Stimulated activated CD4-positive, alpha-beta T cell treated with anti-CD3 and anti-CD28 coated beads, Interleukin-12 subunit alpha, Interleukin-12 subunit beta, amount 100 ng/mL, for 48 hours (primary cell): ENCODE measurements around the gene DNAJB2.
"Not testable (repeated sequence)": the region's sequence is repeated elsewhere in the genome, so short reads cannot be mapped to it uniquely, and the experiment has no call there.

ENCODE experiments used
- DNase-seq, 3 donors: peaks; one replicate each; pipeline ENCODE4 v3.0.0-alpha.2; 2020; ENCODE audit warnings: low read depth in 2 of 3, low spot score in 1 of 3

Gene DNAJB2

DNA sequence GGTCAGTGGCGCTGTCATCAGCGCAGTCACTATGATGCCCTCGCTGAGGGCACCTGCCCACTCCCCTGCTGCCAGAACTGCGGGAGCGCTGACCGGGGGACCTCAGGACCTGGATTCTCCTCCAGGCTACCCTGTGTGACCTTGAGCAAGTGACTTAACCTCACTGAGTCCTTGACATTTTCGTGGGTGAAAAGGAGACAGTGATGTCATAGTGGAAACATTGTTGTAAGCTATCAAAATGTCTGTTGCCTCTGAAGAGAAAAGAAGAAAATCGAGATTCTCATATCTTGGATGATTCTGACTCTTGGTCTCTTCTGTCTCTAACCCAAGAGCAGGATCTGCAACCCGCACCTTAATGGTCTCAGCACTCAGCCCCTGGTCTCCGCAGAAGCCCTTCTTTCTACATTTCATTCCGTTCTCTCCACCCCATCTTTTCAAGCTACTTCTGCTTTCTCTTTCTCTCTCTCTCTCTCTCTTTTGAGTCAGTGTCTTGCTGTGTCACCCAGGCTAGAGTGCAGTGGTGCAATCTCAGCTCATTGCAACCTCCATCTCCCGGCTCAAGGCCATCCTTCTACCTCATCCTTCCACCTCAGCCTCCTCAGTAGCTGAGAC, 24.5 kb upstream of the DNAJB2 start:
- DNase-seq = peak in 1 of 3 donors; percentile 34

DNA sequence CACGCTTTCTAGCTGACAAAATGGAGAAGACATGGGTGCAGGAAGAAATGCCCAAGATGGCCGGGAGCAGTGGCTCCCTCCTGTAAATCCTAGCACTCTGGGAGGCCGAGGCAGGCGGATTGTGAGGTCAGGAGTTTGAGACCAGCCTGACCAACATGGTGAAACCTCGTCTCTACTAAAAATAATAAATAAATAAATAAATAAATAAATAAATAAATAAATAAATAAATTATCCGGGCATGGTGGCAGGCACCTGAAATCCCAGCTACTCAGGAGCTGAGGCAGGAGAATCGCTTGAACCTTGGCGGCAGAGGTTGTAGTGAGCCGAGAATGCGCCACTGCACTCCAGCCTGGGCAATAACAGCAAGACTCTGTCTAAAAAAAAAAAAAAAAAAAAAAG, 20.2 kb upstream of the DNAJB2 start:
- not testable (repeated sequence) for DNase-seq

DNA sequence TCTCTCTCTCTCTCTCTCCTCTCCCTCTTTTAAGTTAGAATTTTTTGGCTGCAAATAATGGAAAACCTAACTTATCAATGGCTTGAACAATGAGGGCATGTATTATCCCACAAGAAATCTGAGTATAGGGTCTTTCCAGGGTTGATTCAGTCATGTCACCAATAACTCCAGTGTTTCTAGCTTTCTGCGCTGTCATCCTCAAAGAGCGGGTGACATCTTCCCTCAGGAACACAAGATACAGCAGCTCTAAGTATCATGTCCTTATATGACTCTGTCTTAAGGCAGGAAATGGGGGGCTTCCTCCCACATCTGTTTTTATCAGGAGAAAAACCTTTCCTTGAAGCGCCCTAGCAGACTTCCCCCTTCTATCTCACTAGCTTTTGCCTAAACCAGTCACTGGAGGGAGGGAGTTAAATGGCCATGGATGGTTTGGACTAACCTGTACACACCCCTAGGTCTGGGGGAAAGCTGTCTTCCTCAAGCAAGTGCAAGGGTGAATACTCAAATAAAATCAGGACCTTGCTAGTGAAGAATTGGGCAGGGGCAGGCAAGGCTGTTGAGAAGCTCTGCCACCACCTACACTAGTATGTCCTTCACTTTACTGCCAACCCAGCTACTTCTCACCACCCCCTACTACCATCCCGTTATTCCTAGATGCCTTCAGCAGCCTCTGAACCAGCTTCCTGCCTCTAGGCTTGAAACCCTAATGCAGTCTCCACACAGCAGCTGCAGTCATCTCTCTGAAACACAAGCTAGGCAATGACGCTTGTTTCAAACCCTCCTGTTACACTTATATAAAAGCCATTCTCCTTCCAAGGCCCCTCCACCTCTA, 17.9 kb upstream of the DNAJB2 start:
- no peak for DNase-seq

DNA sequence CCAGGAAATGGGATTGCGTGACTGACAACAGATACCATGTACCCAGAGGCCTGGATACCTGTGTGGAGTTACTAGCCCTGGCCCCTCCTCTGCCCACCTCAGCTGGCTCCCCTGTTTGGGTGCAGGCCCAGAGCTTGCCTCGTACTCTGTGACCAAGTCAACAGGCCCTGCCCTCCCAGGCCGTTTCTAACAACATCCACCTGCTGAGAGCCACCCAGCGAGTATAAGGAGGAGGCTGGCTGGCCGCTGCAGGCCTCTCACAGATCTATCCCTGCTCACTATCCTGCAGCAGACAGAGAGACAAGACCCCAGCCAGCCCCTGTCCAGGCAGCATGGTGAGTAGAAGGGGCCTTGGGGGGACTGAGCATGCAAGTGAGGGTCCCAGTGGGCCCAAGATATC, 12.9 kb upstream of the DNAJB2 start:
- DNase-seq = no peak

DNA sequence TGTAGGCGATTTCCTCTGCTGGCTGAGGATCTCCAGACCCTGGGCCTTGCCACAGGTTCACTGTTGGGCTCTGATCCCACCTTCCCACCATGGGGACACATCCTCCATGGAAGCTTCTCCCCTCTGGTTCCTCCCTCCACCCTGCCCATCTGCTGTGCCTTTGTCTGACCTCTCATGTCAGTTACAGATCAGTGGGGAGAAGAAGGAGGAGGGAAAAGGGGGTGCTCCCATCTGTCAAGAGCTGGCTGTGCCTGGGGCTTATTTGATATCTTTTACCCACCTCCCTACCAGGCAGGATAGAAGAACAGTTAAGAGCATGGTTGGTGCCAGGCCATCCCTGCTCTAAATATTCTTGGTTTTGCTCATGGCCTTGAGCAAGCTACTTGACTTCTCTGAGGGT, 12.3 kb upstream of the DNAJB2 start:
- DNase-seq = no peak

DNA sequence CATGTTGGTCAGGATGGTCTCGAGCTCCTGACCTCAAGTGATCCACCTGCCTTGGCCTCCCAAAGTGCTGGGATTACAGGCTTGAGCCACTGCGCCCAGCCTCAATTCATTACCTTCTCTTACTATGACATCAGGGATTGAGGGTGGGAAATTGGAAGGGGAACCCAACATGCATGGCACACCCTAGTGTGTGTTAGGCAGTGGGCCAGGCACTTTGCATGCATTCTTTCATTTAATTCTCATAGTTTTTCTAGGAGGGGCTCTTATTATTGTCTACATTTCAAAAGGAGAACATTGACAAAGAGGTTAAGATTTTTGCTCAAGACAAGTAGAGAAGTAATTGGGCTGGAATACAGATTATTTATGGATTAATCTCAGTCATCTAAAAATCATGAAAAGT, 10.9 kb upstream of the DNAJB2 start:
- DNase-seq = no peak

DNA sequence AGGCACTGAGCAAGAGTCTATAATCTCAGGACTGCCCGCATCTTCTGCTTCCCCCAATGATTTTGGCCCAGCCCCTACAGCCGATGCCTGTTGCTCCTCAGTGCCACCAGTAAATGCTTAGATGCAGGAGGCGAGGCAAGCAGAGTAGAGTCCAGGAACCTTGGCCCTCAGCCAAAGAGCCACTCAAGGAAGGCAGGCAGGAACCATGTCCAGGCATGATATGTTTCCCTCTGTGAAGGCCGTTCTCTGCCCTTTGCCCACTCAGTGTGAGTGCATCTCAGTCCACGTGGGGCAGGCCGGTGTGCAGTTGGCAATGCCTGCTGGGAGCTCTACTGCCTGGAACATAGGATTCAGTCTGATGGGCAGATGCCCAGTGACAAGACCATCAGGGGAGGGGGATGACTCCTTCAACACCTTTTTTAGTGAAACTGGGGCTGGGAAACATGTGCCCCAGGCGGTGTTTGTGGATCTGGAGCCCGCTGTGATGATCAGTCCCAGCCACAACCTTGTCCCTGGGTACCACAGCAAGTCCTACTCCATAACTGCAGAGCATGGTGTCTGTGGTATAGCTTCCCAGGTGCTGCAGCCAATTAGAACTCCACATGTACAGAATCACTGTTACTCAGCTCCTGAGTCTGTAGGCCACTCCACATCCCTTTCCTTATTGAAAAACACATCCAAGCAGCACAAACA, 9.7 kb upstream of the DNAJB2 start:
- DNase-seq = no peak

DNA sequence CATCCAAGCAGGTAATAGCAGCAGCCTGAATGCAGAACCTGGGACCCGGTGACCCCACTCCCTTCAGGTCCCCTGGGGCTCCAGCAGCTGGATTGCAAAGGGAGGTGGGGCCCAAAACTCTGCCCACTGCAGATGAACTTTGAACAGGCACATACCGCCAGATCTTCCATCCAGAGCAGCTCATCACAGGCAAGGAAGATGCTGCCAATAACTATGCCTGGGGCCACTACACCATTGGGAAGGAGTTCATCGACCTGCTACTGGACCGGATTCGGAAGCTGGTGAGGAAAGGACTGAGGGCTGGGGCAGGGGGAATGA, 9.2 kb upstream of the DNAJB2 start:
- no peak for DNase-seq

DNA sequence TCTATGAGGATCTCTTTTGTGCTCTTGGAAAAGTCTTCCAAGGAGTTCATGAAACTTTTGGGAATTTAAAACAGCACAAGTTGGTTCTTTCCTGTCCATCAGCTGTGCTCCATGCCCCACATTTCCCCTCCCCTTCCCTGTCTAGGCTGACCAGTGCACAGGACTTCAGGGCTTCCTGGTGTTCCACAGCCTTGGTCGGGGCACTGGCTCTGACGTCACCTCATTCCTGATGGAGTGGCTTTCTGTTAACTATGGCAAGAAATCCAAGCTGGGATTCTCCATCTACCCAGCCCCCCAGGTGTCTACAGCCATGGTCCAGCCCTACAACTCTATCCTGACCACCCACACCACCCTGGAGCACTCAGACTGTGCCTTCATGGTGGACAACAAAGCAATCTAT, 8.1 kb upstream of the DNAJB2 start:
- no peak for DNase-seq

DNA sequence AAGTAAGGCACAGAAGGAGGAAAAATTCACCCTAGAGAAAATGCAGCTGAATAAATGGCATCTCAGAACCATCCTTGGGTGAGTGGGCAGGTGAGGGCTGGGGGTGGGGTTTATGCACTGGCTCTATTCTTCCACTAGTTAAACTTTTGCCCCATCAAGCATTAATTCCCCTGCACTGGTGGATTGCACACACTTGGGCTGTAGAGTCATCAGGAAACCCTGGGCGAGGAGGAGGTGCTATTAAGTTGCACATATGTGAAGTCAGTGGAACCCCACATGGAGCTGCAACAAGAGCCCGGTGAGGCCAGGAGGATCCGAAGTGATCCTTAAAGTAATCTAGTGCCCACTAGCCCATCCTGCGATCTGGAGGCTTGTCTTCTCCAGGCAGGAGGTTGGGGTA, 6.8 kb upstream of the DNAJB2 start:
- DNase-seq = no peak

DNA sequence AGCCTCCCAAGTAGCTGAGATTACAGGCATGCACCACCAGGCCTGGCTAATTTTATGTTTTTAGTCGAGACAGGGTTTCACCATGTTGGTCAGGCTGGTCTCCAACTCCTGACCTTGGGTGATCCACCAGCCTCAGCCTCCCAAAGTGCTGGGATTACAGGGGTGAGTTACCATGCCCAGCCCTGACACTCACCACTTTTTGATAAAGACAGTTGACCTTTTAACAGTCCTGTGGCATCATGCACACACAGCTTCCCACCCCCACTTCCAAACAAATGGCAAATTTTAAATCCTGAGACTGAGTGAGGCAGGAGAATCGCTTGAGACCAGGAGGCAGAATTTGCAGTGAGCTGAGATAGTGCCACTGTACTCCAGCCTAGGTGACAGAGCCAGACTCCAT, 6.2 kb upstream of the DNAJB2 start:
- no peak for DNase-seq

DNA sequence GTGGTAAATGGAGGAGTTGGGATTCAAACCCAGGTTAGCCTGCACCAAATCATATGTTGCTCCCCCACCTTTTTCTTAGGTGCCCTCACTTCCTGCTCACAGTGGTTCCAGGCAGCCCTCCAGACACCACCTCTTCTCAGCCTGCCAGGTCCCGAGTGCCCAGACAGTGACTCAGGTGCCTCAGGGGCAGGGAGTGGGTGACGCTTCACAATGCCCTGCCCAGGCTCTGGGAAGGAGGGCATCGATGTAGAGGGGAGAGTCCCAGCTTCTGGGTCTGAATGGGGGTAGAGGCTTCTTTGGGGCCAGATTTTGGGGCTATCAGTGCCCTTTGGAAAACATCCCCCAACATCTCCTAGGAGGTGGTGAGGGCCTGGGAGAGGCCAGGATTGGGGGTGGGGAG, 5.2 kb upstream of the DNAJB2 start:
- DNase-seq = no peak

DNA sequence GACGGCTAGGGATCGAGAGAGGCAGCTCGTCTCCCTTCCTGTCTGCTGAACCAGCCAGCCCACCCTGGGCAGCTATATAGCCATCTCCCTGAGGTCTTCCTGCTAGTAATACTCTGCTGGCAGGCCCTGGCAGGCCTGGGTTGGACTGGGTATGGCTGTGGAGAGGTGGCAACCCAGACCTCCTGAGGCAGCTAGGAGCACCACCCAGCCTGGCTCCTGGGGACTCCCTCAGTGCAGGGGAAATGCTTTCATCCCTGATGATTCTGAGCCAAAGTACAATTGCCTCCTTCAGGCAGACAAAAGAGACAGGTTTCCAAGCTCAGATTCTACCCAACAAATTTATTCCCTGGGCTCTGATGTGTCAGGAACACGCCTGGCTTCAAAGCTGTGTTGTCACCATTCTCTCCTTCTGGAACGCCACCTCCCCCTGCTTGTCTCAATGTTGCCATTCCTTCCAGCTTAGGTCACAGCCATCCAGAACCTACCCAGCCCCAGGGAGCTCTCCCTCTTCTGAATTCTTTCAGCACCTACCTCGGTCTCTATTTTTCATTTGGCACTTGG, 4.7 kb upstream of the DNAJB2 start:
- DNase-seq = no peak

DNA sequence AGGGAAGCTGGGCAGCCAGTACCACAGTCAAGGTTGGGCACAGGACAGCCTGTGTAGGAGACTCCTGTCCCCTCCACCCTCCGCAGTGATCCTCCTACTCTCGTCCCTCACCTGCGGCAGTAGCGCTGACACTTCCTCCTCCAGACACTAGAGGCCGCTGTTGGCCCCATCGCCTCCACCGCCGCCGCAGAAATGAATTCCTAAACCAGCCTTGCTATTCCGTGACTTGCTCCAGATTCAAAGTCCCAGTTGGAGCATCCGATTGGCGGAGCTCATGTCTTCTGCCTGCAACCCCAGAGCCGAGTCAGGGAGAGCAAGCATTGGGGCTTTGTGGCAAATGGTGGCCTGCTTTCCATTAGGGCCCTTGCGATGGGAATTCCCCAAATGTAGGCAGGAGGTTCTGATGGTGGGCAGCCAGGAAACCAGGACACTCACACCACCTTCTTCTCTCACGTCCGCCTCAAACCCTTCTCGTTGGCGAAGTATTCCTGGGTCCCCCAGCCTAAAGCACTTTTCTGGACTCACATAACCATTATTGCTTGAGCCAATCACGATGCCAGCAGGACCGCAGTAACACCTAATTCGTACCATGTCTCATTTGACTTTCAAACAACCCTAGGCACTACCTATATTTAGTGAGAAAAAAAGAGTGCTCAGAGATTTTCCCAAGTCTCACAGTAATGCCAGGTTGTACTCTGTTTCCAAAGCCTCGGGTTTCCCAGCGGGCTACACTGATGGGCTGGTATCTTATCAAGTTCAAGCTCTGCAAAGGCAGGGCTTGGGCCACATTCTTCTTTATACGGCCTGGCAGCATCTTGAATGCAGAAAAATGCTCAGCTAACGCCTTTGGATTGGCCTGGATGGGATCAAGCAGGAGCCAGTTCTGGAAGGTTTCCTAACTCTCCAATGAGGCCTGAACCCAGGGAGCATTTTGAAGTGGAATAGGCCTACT, 1.2 kb upstream of the DNAJB2 start:
- DNase-seq = peak; percentile 60 to 79 (median 61)

DNA sequence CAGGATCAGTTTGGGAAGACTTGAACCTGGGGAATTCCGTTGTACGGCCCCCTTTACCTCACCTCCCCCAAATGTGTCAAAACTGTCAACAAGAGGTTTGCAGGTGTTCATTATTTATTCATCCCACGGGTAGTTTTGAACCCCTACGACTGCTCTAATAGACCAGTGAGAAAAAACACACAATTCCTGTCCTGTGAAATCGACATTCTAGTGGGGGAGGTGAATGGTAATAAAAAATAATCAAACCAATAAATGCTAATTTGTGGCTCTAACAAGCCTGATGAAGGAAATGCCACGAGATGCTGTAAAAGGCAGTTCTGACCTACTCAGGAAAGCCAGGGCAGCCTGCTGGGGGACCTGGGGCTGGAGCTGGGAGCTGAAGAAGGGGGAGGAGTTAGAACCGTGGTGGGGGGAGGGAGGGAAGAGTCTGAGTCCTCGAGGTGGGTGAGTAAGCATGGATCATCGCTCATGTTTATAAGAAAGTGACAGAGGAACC, 463 bp upstream of the DNAJB2 start:
- no peak for DNase-seq

DNA sequence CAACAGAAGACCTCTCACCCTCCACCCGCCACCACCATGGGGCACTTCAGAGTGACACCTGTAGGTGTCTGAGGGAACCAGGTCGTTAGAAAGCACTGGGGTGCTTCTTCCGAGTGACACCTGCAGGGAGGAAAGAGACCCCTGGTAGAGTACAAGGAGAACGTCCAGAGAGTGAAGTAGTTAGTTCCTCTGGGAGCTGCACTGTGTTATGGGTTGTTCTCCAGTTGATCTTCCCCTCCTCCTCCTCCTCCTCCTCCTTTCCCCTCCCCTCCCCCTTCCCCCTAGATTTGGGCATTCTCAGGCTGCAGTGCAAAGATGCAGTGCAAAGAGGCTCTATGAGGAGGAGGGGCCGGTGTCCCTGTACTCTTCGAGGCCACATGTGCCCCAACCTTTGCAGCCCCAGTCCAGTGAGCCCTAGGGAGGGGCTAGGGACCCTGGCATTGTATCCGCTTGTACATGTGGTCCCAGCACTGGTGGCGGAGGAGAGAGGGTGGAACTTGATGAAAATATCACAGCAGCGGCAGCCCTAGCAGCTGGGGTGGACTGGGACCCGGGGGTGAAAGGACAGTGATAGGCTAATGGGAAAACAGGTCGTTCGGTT, 850 bp downstream of the DNAJB2 start:
- DNase-seq = no peak

DNA sequence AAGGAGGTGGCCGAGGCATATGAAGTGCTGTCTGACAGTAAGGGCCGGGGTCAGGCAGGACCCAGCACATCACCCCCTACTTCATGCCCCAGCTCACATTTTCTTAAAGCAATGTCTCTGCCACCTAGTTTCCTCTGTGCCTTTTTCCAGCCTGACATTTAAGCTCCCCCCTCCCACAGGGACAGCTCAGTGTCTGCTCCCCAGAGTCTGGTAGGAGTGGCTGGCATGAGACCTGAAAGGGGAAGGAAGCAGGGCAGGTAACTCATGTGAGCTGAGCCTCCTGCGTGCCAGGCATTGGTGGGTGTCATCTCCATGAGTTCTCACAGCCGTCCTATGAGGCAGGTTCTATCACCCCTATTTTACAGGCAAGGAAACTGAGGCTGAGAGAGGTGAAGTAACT, 1.5 kb downstream of the DNAJB2 start:
- no peak for DNase-seq

DNA sequence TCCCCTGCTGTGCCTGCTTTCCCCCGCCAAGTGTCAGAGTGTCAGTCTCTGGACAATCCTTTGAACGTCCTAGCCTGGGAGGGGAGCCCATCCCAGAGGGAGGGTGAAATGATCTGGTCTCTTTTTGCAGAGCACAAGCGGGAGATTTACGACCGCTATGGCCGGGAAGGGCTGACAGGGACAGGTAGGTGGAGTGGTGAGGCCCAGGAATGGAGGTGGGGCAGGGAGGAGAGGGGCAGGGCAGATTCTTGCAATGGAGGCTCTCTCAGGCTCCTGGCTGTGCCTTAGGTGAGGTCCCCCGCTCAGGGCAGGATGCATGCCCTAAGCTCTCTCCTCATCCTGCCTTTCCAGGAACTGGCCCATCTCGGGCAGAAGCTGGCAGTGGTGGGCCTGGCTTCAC, 2.4 kb downstream of the DNAJB2 start:
- DNase-seq = no peak

DNA sequence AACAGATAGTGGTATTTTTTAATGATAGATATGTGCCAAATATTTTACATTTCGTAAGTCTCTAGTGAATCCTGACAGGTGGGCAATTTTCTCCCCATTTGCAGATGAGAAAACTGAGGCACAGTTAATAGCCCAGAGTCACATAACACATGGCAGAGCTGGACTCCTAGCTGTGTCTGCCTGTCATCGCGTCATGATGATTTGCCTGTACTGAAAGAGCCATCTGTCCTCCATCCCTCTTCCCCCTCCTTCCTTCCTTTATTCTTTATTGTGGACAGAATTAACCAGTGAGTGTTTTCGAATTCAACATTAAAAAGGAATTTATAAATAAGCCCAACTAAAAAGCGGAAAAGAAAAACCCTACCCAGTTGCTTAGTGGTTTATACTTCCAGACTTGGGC, 3.2 kb downstream of the DNAJB2 start:
- no peak for DNase-seq

DNA sequence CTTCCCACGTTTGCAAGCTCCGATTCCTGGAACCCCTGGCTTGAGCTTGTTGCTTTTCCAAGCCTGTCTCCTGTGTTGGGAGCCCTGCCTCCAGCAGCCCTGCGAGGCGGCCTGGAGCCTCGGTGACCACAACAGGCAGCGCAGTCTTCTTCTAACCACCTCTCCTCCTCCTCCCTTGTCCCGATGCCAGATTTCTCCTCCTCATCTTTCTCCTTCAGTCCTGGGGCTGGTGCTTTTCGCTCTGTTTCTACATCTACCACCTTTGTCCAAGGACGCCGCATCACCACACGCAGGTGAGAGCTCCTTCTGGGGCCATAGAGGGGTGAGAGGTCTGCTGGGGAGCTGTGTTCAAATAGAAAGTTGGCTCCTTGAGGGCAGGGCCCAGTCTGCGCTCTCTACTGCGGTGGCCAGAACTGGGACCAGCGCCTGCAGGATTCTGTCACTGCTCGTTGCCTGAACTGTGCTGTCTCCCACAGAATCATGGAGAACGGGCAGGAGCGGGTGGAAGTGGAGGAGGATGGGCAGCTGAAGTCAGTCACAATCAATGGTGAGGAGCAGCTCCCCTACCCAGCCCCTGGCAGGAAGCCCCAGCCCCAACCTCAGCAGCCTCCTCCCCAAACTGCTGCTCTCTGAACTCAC, 3.9 kb downstream of the DNAJB2 start:
- DNase-seq = no peak
